ENCODE results near the gene EPB41L2.

The EPB41L2 gene

DNA sequence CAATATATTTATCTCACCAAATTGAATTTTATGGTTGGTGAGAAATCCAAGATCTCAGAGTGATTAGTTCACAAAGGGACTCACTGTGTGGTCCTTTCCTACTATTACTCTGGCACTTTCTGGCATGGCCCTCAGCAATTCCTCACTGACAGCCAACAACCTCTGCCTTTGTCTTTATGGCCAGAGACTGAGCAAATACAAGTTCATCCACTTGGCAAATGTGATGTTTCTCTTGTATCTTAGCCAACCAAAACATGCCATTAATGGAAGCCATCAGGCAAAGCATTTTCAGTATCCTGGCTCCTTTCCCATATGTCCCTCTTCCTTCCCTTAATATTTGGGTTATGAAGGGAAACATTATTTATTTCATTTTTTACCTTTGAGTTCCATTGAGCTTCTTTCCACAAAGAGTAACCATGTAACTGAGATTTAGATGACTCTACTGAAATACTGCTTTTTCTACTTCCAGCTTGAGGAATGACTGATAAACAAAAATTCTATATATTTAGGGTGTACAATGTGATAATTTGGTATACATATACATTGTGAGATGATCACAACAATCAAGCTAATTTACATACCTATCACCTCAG, 266.6 kb downstream of the EPB41L2 start:
- no peak for DNase-seq (ENCODE audit: low spot score)

DNA sequence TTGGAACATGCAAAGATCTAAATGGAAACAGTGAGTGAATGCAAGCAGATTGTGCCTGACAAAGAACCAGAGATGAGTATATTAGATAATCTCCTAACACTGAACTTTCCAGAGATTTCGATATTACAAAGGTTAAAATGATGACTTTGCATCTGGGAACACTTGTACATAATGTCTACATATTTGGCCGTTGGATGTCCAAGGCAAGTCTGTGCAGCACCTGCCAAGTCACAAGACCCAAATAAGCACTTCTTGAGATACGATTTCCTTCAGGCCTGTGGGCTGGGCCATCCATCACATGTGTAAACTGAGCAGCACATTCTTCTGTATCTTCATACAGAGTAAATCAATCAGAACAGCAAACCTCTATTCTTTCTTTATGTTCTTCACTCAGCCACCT, 268.3 kb downstream of the EPB41L2 start:
- no peak for DNase-seq (ENCODE audit: low spot score)

DNA sequence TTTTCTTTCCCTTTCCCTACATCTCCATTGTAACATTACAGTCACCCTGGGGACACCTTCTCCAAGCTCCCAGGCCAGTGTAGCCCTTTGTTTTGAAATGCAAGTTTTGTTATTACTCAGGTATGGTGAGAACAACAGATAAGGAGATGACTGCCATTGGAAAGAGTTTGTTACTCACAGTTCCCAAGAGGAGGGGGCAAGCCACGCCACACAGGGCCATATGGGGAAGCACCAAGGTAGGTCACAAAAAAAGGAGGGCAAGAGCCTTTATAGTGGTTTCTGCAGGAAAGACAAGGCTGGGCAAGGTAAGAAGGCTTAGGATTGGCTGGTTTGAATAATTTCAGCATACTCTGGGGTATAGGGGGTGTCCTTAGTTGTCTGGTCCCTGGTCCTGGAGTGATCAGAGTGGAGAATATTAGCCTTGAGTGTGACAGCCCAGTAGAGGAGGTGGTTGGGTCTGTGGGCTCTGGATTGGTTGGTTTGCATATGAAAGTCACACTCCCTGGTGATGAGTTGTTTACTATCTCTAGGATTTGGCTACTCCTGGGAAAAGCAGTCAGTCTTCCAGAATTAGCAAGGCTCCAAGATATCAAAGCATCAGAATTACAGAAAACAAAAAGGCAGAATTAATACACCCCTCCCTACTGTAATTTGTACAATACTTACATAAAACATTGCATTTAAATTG, 268.9 kb downstream of the EPB41L2 start:
- no peak for DNase-seq (ENCODE audit: low spot score)

Measured in CD4-positive, alpha-beta T cell treated with Interleukin-15 for 4 hours (primary cell).